Stomach (tissue), 4 donors: ENCODE data around the gene COX7A2.

Experiments used
- CTCF ChIP-seq, 7 experiments: fragments of 450-650 bp in 4 of 7; fragments of 200-600 bp in 3 of 7; sonication (generic) in 3 of 7; IDR thresholded peaks; one replicate each; pipeline ENCODE4 v1.5.1; 2016 to 2019; ENCODE audit warnings: antibody characterized with exemption in 7 of 7, control low read depth in 2 of 7, mild to moderate bottlenecking in 1 of 7
- EP300 ChIP-seq: sonication (generic); formaldehyde crosslinking; IDR thresholded peaks from one replicate; pipeline ENCODE4 v1.6.1; 2017; ENCODE audit warnings: antibody characterized with exemption
- POLR2A ChIP-seq, 4 donors: fragments of 450-650 bp; IDR thresholded peaks; one replicate each; pipeline ENCODE4 v1.6.1; 2016; ENCODE audit warnings: antibody characterized with exemption in 4 of 4, control low read depth in 2 of 4, mild to moderate bottlenecking in 1 of 4, moderate library complexity in 1 of 4
- POLR2AphosphoS5 ChIP-seq, 3 donors: sonication (generic); formaldehyde crosslinking; IDR thresholded peaks; one replicate each; pipeline ENCODE4 v1.6.1; 2016; ENCODE audit warnings: antibody characterized with exemption in 3 of 3

GRCh38 chr6:75202676-75203131 is 40.9 kb downstream of the COX7A2 start:
- TF ChIP-seq CTCF (IDR thresholded peaks at IDR 0.05) (no peak), POLR2AphosphoS5 (IDR thresholded peaks at IDR 0.05) (no peak), POLR2A (IDR thresholded peaks at IDR 0.05) (no peak), EP300 (no peak)
